ENCODE data around the gene COPG2.

Gene COPG2

GRCh38 chr7:130461272-130461671, 207.3 kb downstream of the COPG2 start:
- no peaks in the 10 kb centered on the region for H3K27me3 ChIP-seq (ENCODE audit: insufficient read depth, low read depth, severe bottlenecking)

GRCh38 chr7:130458257-130458656, 210.3 kb downstream of the COPG2 start:
- DNase-seq, result no peak
- Histone ChIP-seq H3K9me3 (ENCODE audit: severe bottlenecking) (peaks cover 8% of the 10 kb centered on the region), H3K4me3 (ENCODE audit: low read depth, low read length) (no peak overlapping the region), H3K27ac (no peak overlapping the region), H3K27me3 (ENCODE audit: insufficient read depth, low read depth, severe bottlenecking) (no peaks in the 10 kb centered on the region), H3K36me3 (no peaks in the 10 kb centered on the region)
- TF ChIP-seq CTCF (IDR thresholded peaks at IDR 0.05; ENCODE audit: low read depth, low read length), result no peak

More at GRCh38 chr7:130461272-130461671, 207.3 kb downstream of the COPG2 start:
- Histone ChIP-seq H3K36me3 (no peaks in the 10 kb centered on the region), H3K27ac (no peak overlapping the region), H3K9me3 (ENCODE audit: severe bottlenecking) (peaks cover 8% of the 10 kb centered on the region), H3K4me3 (ENCODE audit: low read depth, low read length) (no peak overlapping the region)
- no peak for DNase-seq
- TF ChIP-seq CTCF (IDR thresholded peaks at IDR 0.05; ENCODE audit: low read depth, low read length), result no peak
